Uterus (tissue), 2 donors: Measurements from ENCODE around the gene ELK3.

ENCODE experiments used
- CTCF ChIP-seq, 4 experiments: fragments of 200-600 bp in 2 of 4; fragments of 450-650 bp in 2 of 4; sonication (generic) in 2 of 4; IDR thresholded peaks; one replicate each; pipeline ENCODE4 v1.5.1; 2016 to 2019; ENCODE audit warnings: antibody characterized with exemption in 4 of 4, mild to moderate bottlenecking in 2 of 4, moderate library complexity in 1 of 4
- POLR2A ChIP-seq, 2 donors: fragments of 450-650 bp; IDR thresholded peaks; one replicate each; pipeline ENCODE4 v1.6.1; 2016; ENCODE audit warnings: antibody characterized with exemption in 2 of 2, mild to moderate bottlenecking in 1 of 2, moderate library complexity in 1 of 2

- no peak for TF ChIP-seq CTCF (IDR thresholded peaks at IDR 0.05)
- TF ChIP-seq POLR2A (IDR thresholded peaks at IDR 0.05), result no peak
Observed at GRCh38 chr12:96302687-96303310, 108.6 kb downstream of the ELK3 start.
